Measurements from ENCODE around the gene CHSY1. TPM values are rescaled to one million over a fixed set of nuclear protein-coding genes. Genes with fewer than 3 reads are reported as not detected.
"Not testable (repeated sequence)": the region's sequence is repeated elsewhere in the genome, so short reads cannot be mapped to it uniquely, and the experiment has no call there.

CHSY1 gene
- total RNA-seq, 4 donors from 2014 or later = 8.8 to 19.3 (median 11.4) TPM

GRCh38 chr15:101293122-101293521 lies 41.3 kb upstream of the CHSY1 start:
- H3K4me1 ChIP-seq = peaks cover 6 to 57% (median 25%) of the 10 kb centered on the region in 3 donors
- 26 to 39% methylated on average over 10 of the region's 10 CpGs for WGBS, 2 donors
- peak overlapping the region; percentile 73 to 94 (median 82) for H3K4me3 ChIP-seq

DNA sequence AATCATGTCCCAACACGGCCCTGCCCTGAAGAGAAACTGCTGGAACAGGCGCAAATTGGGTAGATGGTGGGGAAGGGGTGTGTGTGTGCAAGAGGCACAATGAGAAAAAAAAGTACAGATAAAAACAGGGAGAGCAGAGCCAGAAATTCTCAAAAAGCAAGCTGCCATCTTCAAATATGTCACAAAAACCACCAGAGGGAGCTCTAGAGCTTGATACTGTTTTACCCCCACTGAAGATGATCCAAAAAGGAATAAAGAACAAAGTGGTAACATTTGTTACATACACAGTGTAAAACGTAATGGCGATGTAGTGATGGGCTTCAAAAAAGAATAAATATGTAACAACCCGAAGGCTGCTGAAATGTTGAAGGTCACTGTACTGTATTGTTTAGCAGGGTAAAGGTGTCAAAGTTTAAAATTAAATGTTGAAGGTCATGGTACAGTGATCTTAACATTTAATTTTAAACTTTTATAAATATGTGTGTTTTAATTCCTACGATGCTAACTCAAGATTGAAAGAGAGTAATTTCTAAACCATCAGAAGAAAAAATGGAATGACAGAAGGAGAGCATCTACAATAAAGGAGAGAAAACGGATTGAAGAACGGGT lies 37.2 kb upstream of the CHSY1 start:
- Histone ChIP-seq H3K36me3 (peaks cover 0 to 81% (median 16%) of the 10 kb centered on the region in 3 donors), H3K4me3 (no peak overlapping the region), H3K4me1 (peaks cover 0 to 41% (median 18%) of the 10 kb centered on the region in 3 donors), H3K27ac (no peak overlapping the region), H3K27me3 (no peaks in the 10 kb centered on the region), H3K9me3 (no peaks in the 10 kb centered on the region)
- TF ChIP-seq CTCF (IDR thresholded peaks at IDR 0.05) (peak in 5 of 6 experiments; percentile 37 to 67 (median 55)), POLR2A (IDR thresholded peaks at IDR 0.05) (no peak)
- intact Hi-C loops (cut with DNase I) = no loop called here
- WGBS, 2 donors = 52 to 67% methylated on average over 7 to 8 of the region's 8 CpGs
- no peak for DNase-seq

More at GRCh38 chr15:101293122-101293521, 41.3 kb upstream of the CHSY1 start:
- Histone ChIP-seq H3K27ac (peak overlapping the region in 3 of 4 donors; percentile 94 to 99 (median 95)), H3K36me3 (peaks cover 0 to 40% (median 0%) of the 10 kb centered on the region in 3 donors), H3K9me3 (no peaks in the 10 kb centered on the region), H3K27me3 (no peaks in the 10 kb centered on the region)
- intact Hi-C loops (cut with DNase I) = no loop called here
- DNase-seq = no peak
- no peak for TF ChIP-seq POLR2A (IDR thresholded peaks at IDR 0.05)
- no peak for TF ChIP-seq CTCF (IDR thresholded peaks at IDR 0.05)

- H3K9me3 ChIP-seq; DNase-seq; H3K4me3 ChIP-seq; intact Hi-C loops (cut with DNase I); H3K27me3 ChIP-seq; H3K27ac ChIP-seq: not testable (repeated sequence)
- 97% methylated on average over 6 of the region's 6 CpGs for WGBS, 2 donors
- H3K4me1 ChIP-seq = peaks cover 0 to 24% (median 4%) of the 10 kb centered on the region in 3 donors
- peaks cover 2 to 98% (median 18%) of the 10 kb centered on the region in 3 donors for H3K36me3 ChIP-seq
These were observed 35.5 kb upstream of the CHSY1 start for GRCh38 chr15:101287342-101287741.

GRCh38 chr15:101286471-101287114 lies 34.7 kb upstream of the CHSY1 start:
- peaks cover 3 to 99% (median 18%) of the 10 kb centered on the region in 3 donors for H3K36me3 ChIP-seq
- TF ChIP-seq POLR2A (IDR thresholded peaks at IDR 0.05) (no peak), CTCF (IDR thresholded peaks at IDR 0.05) (no peak)
- no peak for DNase-seq
- peaks cover 0 to 17% (median 0%) of the 10 kb centered on the region in 3 donors for H3K4me1 ChIP-seq
- H3K27me3 ChIP-seq = no peaks in the 10 kb centered on the region
- intact Hi-C loops (cut with DNase I) = no loop called here
- H3K9me3 ChIP-seq = no peaks in the 10 kb centered on the region
- no peak overlapping the region for H3K4me3 ChIP-seq
- H3K27ac ChIP-seq = no peak overlapping the region
- 89 to 90% methylated on average over 9 of the region's 9 CpGs for WGBS, 2 donors

GRCh38 chr15:101283931-101284330 lies 32.1 kb upstream of the CHSY1 start:
- H3K9me3 ChIP-seq = no peaks in the 10 kb centered on the region
- H3K27me3 ChIP-seq = no peaks in the 10 kb centered on the region
- peaks cover 3 to 99% (median 24%) of the 10 kb centered on the region in 3 donors for H3K36me3 ChIP-seq
- peaks cover 0 to 8% (median 0%) of the 10 kb centered on the region in 3 donors for H3K4me1 ChIP-seq
- WGBS, 2 donors = 56 to 66% methylated on average over 6 of the region's 6 CpGs
- intact Hi-C loops (cut with DNase I) = no loop called here
- H3K27ac ChIP-seq = no peak overlapping the region
- no peak for DNase-seq
- TF ChIP-seq POLR2A (IDR thresholded peaks at IDR 0.05) (no peak), CTCF (IDR thresholded peaks at IDR 0.05) (no peak)
- H3K4me3 ChIP-seq = no peak overlapping the region
